Thoracic aorta (tissue), 2 donors: ENCODE data around the gene USP53. TPM values are rescaled to one million over a fixed set of nuclear protein-coding genes. Genes with fewer than 3 reads are reported as not detected.
"Not testable (repeated sequence)": the region's sequence is repeated elsewhere in the genome, so short reads cannot be mapped to it uniquely, and the experiment has no call there.

Experiments
- ATAC-seq: fragments of 150-250 bp; one replicate; pipeline ENCODE4 v1.8.0; 2017; ENCODE audit warnings: low read depth; ENCODE audit not compliant: insufficient number of reproducible peaks, low FRiP score
- DNase-seq: peaks from one replicate; pipeline ENCODE4 v3.0.0-alpha.2; 2020; ENCODE audit warnings: low spot score
- H3K27ac ChIP-seq, 2 donors: fragments of 200-600 bp; sonication (generic); 1 replicate in 1 of 2; 2 replicates in 1 of 2; pipeline ENCODE4 v1.5.1; 2016; ENCODE audit warnings: mild to moderate bottlenecking in 2 of 2, moderate library complexity in 2 of 2
- H3K27me3 ChIP-seq: fragments of 200-600 bp; sonication (generic); replicated peaks from 2 replicates; pipeline ENCODE4 v1.6.0; 2016; ENCODE audit warnings: mild to moderate bottlenecking; ENCODE audit not compliant: insufficient read depth
- H3K36me3 ChIP-seq: fragments of 200-600 bp; sonication (generic); one replicate; pipeline ENCODE4 v1.5.1; 2016
- H3K4me1 ChIP-seq, 2 donors: fragments of 200-600 bp; sonication (generic); 1 replicate in 1 of 2; 2 replicates in 1 of 2; pipeline versions ENCODE4 v1.5.1 to v1.6.0; 2016; ENCODE audit warnings: low read depth in 2 of 2, mild to moderate bottlenecking in 1 of 2; ENCODE audit not compliant: control insufficient read depth in 1 of 2
- H3K4me3 ChIP-seq: fragments of 200-600 bp; sonication (generic); 2 replicates; pipeline ENCODE4 v1.5.1; 2016; ENCODE audit warnings: mild to moderate bottlenecking
- H3K9me3 ChIP-seq: fragments of 200-600 bp; sonication (generic); 2 replicates; pipeline ENCODE4 v1.5.1; 2016
- total RNA-seq, 2 donors: library from RNA; depleted of rRNA; stranded (reverse); fragments of >200 nt; gene quantifications; one replicate each; pipeline versions ENCODE4 v1.1.0 to v1.2.3, GENCODE V29; 2016
- TF ChIP-seq, protein P1 (sequence below): fragments of 200-600 bp; sonication (generic); IDR thresholded peaks from one replicate; pipeline ENCODE4 v1.5.1; 2019; ENCODE audit warnings: antibody characterized with exemption

USP53 gene
- total RNA-seq, 2 donors from 2014 or later, result 112 to 208 TPM

DNA sequence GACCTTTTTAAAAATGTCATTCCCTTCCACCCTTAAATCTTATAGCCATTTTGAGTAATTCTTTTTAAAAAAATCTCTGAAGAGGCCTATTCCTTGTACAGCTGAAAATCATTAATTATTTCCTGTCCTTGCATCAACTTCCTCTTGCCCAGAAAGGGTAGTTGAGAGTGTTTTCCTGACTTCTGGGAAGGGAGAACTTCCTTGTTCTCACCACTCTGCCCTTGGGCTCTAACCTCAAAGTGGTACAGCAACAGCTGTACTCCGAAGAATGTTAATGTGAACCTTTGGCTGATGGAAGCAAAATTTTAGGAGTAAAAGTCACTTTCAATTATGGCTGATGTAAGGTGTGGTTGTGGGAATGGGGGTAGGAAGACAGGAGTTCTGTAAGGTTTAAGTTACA lies 124.5 kb downstream of the USP53 start:
- no peak overlapping the region for H3K27ac ChIP-seq
- H3K4me3 ChIP-seq, result no peak overlapping the region
- no peaks in the 10 kb centered on the region for H3K9me3 ChIP-seq
- H3K4me1 ChIP-seq, result no peaks in the 10 kb centered on the region
- H3K27me3 ChIP-seq, result no peaks in the 10 kb centered on the region
- ATAC-seq, result peak; percentile 31
- TF ChIP-seq, protein P1, sequence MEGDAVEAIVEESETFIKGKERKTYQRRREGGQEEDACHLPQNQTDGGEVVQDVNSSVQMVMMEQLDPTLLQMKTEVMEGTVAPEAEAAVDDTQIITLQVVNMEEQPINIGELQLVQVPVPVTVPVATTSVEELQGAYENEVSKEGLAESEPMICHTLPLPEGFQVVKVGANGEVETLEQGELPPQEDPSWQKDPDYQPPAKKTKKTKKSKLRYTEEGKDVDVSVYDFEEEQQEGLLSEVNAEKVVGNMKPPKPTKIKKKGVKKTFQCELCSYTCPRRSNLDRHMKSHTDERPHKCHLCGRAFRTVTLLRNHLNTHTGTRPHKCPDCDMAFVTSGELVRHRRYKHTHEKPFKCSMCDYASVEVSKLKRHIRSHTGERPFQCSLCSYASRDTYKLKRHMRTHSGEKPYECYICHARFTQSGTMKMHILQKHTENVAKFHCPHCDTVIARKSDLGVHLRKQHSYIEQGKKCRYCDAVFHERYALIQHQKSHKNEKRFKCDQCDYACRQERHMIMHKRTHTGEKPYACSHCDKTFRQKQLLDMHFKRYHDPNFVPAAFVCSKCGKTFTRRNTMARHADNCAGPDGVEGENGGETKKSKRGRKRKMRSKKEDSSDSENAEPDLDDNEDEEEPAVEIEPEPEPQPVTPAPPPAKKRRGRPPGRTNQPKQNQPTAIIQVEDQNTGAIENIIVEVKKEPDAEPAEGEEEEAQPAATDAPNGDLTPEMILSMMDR, result no peak
- DNase-seq, result no peak
- H3K36me3 ChIP-seq, result no peaks in the 10 kb centered on the region

DNA sequence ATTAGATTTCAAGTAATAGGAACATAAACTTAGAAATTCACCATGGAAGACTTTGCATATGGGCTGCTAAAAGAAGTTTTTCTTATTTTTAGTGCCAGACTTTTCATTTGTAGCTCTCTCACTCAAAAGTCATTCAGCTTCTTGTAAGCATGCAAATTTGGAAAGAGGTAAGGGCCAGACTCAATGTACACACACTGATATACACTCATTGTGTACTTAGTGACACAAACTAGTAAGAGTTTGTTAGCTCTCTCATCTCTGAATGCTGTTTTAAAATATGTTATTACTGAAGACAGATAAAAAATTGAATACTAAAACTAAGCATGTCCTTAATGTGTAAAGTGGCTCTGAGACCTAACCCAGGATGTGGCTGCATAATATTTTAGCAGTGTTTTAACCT lies 127.4 kb downstream of the USP53 start:
- H3K9me3 ChIP-seq, H3K4me3 ChIP-seq, ATAC-seq: not testable (repeated sequence)

DNA sequence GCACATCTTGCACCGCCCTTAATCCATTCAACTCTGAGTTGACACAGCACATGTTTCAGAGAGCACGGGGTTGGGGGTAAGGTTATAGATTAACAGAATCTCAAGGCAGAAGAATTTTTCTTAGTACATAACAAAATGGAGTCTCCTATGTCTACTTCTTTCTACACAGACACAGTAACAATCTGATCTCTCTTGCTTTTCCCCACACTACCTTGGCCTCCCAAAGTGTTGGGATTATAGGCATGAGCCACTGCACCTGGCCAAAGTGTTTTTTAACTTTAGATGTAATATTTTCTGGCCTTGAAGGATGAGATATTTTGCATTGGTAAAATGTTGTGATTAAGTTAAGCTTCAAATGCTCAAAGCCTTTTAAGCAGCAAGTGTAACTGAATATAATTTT lies 130.8 kb downstream of the USP53 start:
- H3K27ac ChIP-seq, H3K4me3 ChIP-seq, H3K4me1 ChIP-seq, H3K36me3 ChIP-seq, H3K27me3 ChIP-seq, H3K9me3 ChIP-seq, ATAC-seq, DNase-seq: not testable (repeated sequence)

More for the DNA sequence above, 127.4 kb downstream of the USP53 start:
- H3K36me3 ChIP-seq, H3K4me1 ChIP-seq, H3K27me3 ChIP-seq, H3K27ac ChIP-seq, DNase-seq: not testable (repeated sequence)

Other genes with a start within 250 kb of the USP53 start
- 10 to 100 TPM; 11.0 to 11.5 TPM for gene MYOZ2, start 76.9 kb upstream of the USP53 start, total RNA-seq
- gene FABP2, start 109.4 kb downstream of the USP53 start, total RNA-seq, result not detected